ENCODE data around the gene UGT1A5. TPM values are rescaled to one million over a fixed set of nuclear protein-coding genes. Genes with fewer than 3 reads are reported as not detected.

Gene UGT1A5
- total and polyA plus RNA-seq, 2 of the 13 experiments (the other 11 are each of a cell fraction or from before 2014, with no cell fraction given), result not detected

DNA sequence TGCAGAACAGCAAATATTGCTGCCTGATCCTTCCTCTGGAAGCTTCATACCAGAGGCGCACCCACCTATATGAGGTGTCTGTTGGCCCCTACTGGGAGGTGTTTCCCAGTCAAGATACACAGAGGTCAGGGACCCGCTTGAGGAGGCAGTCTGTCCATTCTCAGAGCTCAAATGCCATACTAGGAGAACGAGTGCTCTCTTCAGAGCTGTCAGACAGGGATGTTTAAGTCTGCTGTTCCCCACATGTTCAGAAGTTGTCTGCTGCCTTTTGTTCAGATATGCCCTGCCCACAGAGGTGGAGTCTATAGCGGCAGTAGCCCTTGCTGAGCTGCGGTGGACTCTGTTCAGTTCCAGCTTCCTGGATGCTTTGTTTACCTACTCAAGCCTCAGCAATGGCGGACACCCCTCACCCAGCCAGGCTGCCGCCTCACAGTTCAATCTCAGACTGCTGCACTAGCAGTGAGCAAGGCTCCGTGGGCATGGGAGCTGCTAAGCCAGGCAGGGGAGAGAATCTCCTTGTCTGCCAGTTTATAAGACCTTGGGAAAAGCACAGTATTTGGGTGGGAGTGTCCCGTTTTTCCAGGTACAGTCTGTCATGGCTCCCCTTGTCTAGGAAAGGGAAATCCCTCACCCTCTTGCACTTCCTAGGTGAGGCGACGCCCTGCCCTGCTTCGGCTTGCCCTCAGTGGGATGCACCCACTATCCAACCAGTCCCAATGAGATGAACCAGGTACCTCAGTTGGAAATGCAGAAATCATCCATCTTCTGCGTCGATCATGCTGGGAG is 24.4 kb downstream of the UGT1A5 start (continued):
- TF ChIP-seq, protein P1, sequence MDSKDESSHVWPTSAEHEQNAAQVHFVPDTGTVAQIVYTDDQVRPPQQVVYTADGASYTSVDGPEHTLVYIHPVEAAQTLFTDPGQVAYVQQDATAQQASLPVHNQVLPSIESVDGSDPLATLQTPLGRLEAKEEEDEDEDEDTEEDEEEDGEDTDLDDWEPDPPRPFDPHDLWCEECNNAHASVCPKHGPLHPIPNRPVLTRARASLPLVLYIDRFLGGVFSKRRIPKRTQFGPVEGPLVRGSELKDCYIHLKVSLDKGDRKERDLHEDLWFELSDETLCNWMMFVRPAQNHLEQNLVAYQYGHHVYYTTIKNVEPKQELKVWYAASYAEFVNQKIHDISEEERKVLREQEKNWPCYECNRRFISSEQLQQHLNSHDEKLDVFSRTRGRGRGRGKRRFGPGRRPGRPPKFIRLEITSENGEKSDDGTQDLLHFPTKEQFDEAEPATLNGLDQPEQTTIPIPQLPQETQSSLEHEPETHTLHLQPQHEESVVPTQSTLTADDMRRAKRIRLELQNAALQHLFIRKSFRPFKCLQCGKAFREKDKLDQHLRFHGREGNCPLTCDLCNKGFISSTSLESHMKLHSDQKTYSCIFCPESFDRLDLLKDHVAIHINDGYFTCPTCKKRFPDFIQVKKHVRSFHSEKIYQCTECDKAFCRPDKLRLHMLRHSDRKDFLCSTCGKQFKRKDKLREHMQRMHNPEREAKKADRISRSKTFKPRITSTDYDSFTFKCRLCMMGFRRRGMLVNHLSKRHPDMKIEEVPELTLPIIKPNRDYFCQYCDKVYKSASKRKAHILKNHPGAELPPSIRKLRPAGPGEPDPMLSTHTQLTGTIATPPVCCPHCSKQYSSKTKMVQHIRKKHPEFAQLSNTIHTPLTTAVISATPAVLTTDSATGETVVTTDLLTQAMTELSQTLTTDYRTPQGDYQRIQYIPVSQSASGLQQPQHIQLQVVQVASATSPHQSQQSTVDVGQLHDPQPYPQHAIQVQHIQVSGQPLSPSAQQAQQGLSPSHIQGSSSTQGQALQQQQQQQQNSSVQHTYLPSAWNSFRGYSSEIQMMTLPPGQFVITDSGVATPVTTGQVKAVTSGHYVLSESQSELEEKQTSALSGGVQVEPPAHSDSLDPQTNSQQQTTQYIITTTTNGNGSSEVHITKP (CRISPR knock-in tag; IDR thresholded peaks at IDR 0.05; ENCODE audit: low read depth), result peak; percentile 52; the same call in 1 of the 2 replicates
- TF ChIP-seq KMT2B (CRISPR knock-in tag; IDR thresholded peaks at IDR 0.05), result peak; percentile 36; the same call in 1 of the 2 replicates
- TF ChIP-seq, protein P2, sequence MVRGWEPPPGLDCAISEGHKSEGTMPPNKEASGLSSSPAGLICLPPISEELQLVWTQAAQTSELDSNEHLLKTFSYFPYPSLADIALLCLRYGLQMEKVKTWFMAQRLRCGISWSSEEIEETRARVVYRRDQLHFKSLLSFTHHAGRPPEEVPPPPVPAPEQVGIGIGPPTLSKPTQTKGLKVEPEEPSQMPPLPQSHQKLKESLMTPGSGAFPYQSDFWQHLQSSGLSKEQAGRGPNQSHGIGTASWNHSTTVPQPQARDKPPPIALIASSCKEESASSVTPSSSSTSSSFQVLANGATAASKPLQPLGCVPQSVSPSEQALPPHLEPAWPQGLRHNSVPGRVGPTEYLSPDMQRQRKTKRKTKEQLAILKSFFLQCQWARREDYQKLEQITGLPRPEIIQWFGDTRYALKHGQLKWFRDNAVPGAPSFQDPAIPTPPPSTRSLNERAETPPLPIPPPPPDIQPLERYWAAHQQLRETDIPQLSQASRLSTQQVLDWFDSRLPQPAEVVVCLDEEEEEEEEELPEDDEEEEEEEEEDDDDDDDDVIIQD (CRISPR knock-in tag; IDR thresholded peaks at IDR 0.05; ENCODE audit: low read depth), result 0 out of 2 replicates have a peak, but pooled peaks have one; percentile 58
- peak; percentile 94; the same call in 1 of the 2 replicates for TF ChIP-seq MTF2 (CRISPR knock-in tag; IDR thresholded peaks at IDR 0.05; ENCODE audit: borderline replicate concordance)
- TF ChIP-seq, protein P3, sequence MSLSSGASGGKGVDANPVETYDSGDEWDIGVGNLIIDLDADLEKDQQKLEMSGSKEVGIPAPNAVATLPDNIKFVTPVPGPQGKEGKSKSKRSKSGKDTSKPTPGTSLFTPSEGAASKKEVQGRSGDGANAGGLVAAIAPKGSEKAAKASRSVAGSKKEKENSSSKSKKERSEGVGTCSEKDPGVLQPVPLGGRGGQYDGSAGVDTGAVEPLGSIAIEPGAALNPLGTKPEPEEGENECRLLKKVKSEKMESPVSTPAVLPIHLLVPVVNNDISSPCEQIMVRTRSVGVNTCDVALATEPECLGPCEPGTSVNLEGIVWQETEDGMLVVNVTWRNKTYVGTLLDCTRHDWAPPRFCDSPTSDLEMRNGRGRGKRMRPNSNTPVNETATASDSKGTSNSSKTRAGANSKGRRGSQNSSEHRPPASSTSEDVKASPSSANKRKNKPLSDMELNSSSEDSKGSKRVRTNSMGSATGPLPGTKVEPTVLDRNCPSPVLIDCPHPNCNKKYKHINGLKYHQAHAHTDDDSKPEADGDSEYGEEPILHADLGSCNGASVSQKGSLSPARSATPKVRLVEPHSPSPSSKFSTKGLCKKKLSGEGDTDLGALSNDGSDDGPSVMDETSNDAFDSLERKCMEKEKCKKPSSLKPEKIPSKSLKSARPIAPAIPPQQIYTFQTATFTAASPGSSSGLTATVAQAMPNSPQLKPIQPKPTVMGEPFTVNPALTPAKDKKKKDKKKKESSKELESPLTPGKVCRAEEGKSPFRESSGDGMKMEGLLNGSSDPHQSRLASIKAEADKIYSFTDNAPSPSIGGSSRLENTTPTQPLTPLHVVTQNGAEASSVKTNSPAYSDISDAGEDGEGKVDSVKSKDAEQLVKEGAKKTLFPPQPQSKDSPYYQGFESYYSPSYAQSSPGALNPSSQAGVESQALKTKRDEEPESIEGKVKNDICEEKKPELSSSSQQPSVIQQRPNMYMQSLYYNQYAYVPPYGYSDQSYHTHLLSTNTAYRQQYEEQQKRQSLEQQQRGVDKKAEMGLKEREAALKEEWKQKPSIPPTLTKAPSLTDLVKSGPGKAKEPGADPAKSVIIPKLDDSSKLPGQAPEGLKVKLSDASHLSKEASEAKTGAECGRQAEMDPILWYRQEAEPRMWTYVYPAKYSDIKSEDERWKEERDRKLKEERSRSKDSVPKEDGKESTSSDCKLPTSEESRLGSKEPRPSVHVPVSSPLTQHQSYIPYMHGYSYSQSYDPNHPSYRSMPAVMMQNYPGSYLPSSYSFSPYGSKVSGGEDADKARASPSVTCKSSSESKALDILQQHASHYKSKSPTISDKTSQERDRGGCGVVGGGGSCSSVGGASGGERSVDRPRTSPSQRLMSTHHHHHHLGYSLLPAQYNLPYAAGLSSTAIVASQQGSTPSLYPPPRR (CRISPR knock-in tag; IDR thresholded peaks at IDR 0.05; ENCODE audit: borderline replicate concordance), result peak; percentile 63
- TF ChIP-seq, protein P4, sequence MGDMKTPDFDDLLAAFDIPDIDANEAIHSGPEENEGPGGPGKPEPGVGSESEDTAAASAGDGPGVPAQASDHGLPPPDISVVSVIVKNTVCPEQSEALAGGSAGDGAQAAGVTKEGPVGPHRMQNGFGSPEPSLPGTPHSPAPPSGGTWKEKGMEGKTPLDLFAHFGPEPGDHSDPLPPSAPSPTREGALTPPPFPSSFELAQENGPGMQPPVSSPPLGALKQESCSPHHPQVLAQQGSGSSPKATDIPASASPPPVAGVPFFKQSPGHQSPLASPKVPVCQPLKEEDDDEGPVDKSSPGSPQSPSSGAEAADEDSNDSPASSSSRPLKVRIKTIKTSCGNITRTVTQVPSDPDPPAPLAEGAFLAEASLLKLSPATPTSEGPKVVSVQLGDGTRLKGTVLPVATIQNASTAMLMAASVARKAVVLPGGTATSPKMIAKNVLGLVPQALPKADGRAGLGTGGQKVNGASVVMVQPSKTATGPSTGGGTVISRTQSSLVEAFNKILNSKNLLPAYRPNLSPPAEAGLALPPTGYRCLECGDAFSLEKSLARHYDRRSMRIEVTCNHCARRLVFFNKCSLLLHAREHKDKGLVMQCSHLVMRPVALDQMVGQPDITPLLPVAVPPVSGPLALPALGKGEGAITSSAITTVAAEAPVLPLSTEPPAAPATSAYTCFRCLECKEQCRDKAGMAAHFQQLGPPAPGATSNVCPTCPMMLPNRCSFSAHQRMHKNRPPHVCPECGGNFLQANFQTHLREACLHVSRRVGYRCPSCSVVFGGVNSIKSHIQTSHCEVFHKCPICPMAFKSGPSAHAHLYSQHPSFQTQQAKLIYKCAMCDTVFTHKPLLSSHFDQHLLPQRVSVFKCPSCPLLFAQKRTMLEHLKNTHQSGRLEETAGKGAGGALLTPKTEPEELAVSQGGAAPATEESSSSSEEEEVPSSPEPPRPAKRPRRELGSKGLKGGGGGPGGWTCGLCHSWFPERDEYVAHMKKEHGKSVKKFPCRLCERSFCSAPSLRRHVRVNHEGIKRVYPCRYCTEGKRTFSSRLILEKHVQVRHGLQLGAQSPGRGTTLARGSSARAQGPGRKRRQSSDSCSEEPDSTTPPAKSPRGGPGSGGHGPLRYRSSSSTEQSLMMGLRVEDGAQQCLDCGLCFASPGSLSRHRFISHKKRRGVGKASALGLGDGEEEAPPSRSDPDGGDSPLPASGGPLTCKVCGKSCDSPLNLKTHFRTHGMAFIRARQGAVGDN (CRISPR knock-in tag; IDR thresholded peaks at IDR 0.05), result peak; percentile 80
- peak; percentile 58; the same call in 1 of the 2 replicates for TF ChIP-seq MEF2D (CRISPR knock-in tag; IDR thresholded peaks at IDR 0.05)
- peak; percentile 62; the same call in 1 of the 2 replicates for TF ChIP-seq ARNTL (CRISPR knock-in tag; IDR thresholded peaks at IDR 0.05)

All from HepG2 (cell line).